ENCODE data around the gene FAM221B. TPM values are rescaled to one million over a fixed set of nuclear protein-coding genes. Genes with fewer than 3 reads are reported as not detected.

Gene FAM221B
- total RNA-seq, 4 donors from 2014 or later: 0.14 TPM; not detected in 3

DNA sequence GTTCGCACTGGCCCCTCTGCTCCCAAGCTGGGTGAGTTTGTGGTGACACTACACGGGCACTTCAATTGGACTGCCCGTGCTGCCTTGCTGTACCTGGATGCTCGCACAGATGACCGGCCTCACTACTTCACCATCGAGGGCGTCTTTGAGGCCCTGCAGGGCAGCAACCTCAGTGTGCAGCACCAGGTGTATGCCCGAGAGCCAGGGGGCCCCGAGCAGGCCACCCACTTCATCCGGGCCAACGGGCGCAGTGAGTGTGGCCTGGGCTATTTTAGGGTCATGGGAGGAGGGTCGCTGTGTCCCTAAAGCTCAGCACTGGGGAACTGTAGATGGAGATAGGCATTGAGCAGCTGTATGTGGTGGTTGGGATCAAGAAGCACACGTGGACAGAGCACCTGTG lies 35.7 kb downstream of the FAM221B start:
- H3K4me3 ChIP-seq: no peak overlapping the region
- TF ChIP-seq POLR2A (IDR thresholded peaks at IDR 0.05) (no peak), EP300 (IDR thresholded peaks at IDR 0.05; ENCODE audit: low read depth) (no peak), POLR2AphosphoS5 (IDR thresholded peaks at IDR 0.05) (no peak)
- TF ChIP-seq, protein P1, sequence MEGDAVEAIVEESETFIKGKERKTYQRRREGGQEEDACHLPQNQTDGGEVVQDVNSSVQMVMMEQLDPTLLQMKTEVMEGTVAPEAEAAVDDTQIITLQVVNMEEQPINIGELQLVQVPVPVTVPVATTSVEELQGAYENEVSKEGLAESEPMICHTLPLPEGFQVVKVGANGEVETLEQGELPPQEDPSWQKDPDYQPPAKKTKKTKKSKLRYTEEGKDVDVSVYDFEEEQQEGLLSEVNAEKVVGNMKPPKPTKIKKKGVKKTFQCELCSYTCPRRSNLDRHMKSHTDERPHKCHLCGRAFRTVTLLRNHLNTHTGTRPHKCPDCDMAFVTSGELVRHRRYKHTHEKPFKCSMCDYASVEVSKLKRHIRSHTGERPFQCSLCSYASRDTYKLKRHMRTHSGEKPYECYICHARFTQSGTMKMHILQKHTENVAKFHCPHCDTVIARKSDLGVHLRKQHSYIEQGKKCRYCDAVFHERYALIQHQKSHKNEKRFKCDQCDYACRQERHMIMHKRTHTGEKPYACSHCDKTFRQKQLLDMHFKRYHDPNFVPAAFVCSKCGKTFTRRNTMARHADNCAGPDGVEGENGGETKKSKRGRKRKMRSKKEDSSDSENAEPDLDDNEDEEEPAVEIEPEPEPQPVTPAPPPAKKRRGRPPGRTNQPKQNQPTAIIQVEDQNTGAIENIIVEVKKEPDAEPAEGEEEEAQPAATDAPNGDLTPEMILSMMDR (IDR thresholded peaks at IDR 0.05): no peak
- in situ Hi-C loops (cut with MboI; ENCODE audit: low pct_ligation_motif_present in 1 of 4, low pct_unique_long_range_greater_than_20kb in 1 of 4, low sequenced_read_pairs in 3 of 4) (loop anchor here in 2 of 4 donors (10.0 kb wide), 2 partner anchors 92 to 102 kb away; no protein-coding TSS in a partner anchor), intact Hi-C loops (cut with DNase I; ENCODE audit: low total_unique reads) (no loop called here)
- H3K27ac ChIP-seq: no peak overlapping the region
- H3K9me3 ChIP-seq: no peaks in the 10 kb centered on the region
- H3K4me1 ChIP-seq: peaks cover 0 to 36% (median 12%) of the 10 kb centered on the region in 4 donors
- WGBS, 2 donors (ENCODE audit: low coverage in 1 of 2): 91% methylated on average over 14 of the region's 14 CpGs; no CpG with 5 or more reads in 1 of the 2 donors
- DNase-seq: no peak
- H3K27me3 ChIP-seq: no peaks in the 10 kb centered on the region
- H3K36me3 ChIP-seq: no peaks in the 10 kb centered on the region

- WGBS, 2 donors (ENCODE audit: low coverage in 1 of 2): 60 to 92% methylated on average over 1 to 32 of the region's 34 CpGs
- Histone ChIP-seq H3K4me1 (peaks cover 0 to 36% (median 12%) of the 10 kb centered on the region in 4 donors), H3K9me3 (no peaks in the 10 kb centered on the region), H3K27ac (peak overlapping the region; percentile 66 to 89 (median 73)), H3K36me3 (no peaks in the 10 kb centered on the region), H3K4me3 (peak overlapping the region; percentile 28 to 55 (median 42)), H3K27me3 (no peaks in the 10 kb centered on the region)
- TF ChIP-seq, protein P1 (IDR thresholded peaks at IDR 0.05): no peak
- TF ChIP-seq POLR2AphosphoS5 (IDR thresholded peaks at IDR 0.05) (no peak), POLR2A (IDR thresholded peaks at IDR 0.05) (no peak)
- intact Hi-C loops (cut with DNase I; ENCODE audit: low total_unique reads) (no loop called here), in situ Hi-C loops (cut with MboI; ENCODE audit: low pct_ligation_motif_present in 1 of 4, low pct_unique_long_range_greater_than_20kb in 1 of 4, low sequenced_read_pairs in 3 of 4) (loop anchor here in 2 of 4 donors (10.0 kb wide), 2 partner anchors 93 to 103 kb away; no protein-coding TSS in a partner anchor)
- no peak for DNase-seq
Observed at GRCh38 chr9:35792024-35792813, 36.3 kb downstream of the FAM221B start.

DNA sequence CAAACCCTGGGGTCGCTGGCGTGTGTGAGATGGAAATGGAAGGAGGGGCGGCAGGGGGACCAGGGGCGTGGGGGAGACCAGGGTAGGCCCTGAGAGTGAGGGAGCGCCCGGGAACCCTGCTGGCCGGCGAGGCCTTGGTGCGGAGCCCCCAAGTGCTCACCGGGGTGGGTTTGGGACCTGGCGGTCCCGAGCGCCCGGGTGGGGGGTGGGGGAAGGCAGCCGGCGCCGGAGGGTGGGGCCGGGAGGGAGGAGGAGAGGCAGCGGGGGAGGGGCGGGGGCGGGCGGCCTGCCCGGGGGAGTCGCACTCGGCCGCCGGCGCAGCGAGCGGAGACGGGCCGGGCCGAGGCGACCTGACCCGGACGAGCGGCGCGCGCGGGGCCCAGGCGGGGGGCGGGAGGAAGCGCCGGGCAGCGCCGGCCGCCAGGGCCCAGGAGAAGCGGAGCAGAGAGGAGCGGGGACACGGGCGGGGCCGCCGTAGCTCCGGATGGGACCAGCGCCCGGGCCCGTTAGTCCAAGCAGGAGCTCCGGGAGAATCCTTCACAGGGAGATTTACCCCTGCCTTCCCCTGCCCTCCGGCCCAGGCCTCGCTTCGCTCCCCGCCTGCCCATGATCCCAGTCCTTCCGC lies 37.1 kb downstream of the FAM221B start, which contains the start of gene NPR2:
Gene NPR2 (plus strand): TSS at position 295 of the 625 bp plus-strand sequence. CDS start 818 bp downstream, outside the sequence.
- peaks cover 0 to 36% (median 12%) of the 10 kb centered on the region in 4 donors for H3K4me1 ChIP-seq
- no peak for TF ChIP-seq POLR2A (IDR thresholded peaks at IDR 0.05)
- no peak for TF ChIP-seq EP300 (IDR thresholded peaks at IDR 0.05; ENCODE audit: low read depth)
- TF ChIP-seq, protein P1 (IDR thresholded peaks at IDR 0.05): no peak
- no peak for TF ChIP-seq POLR2AphosphoS5 (IDR thresholded peaks at IDR 0.05)
- no peak for DNase-seq
- H3K36me3 ChIP-seq: no peaks in the 10 kb centered on the region
- 45 to 73% methylated on average over 29 to 52 of the region's 64 CpGs for WGBS, 2 donors (ENCODE audit: low coverage in 1 of 2)
- intact Hi-C loops (cut with DNase I; ENCODE audit: low total_unique reads) (no loop called here), in situ Hi-C loops (cut with MboI; ENCODE audit: low pct_ligation_motif_present in 1 of 4, low pct_unique_long_range_greater_than_20kb in 1 of 4, low sequenced_read_pairs in 3 of 4) (loop anchor here in 2 of 4 donors (10.0 kb wide), 2 partner anchors 93 to 103 kb away; no protein-coding TSS in a partner anchor)
- peak within 1 kb of the TSS; percentile 28 to 55 (median 42) for H3K4me3 ChIP-seq
- H3K9me3 ChIP-seq: no peaks in the 10 kb centered on the region
- no peaks in the 10 kb centered on the region for H3K27me3 ChIP-seq
- H3K27ac ChIP-seq: peak within 1 kb of the TSS; percentile 66 to 89 (median 73)

Data from transverse colon (tissue), 4 donors.